ENCODE data around the gene SGIP1.

SGIP1 gene

DNA sequence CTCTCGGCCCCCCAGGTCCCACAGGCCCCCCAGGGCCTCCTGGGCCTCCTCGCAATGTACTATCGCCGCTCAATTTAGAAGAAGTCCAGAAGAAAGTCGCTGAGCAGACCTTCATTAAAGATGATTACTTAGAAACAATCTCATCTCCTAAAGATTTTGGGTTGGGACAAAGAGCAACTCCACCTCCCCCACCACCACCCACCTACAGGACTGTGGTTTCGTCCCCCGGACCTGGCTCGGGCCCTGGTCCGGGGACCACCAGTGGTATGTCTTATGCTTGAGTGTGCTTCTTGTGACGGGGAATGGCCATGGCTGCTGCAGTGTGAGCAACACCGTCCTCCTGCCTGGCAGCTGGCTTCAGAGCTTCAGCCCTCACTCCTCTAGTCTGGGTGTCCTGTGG is 148.2 kb downstream of the SGIP1 start:
- no peaks in the 10 kb centered on the region for H3K36me3 Mint-ChIP-seq (ENCODE audit: low read depth)
- no peak overlapping the region for H3K4me3 Mint-ChIP-seq
- H3K9me3 Mint-ChIP-seq, result no peaks in the 10 kb centered on the region
- H3K27ac Mint-ChIP-seq, result no peak overlapping the region
- H3K27me3 Mint-ChIP-seq (ENCODE audit: low read depth), result peaks cover 12% of the 10 kb centered on the region
- no peaks in the 10 kb centered on the region for H3K4me1 Mint-ChIP-seq (ENCODE audit: low read depth)

DNA sequence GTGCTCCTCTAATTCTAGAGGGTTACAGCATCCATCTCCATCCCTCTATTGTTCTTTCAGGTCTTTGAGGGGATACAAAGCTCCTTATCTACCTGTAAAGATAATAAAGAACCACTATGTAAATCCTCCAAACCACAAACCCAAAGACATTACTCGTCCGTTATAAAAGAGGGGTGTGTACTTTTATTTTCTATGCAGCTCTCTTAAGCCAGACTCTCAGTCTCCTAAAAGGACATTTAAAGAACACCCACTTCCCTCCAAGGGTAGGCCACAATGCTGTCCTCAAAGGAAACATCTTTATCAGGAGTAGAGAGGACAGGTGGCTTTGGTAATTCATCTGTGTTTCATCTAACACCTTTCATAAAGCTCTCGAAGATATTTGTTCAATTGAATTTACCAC is 150.4 kb downstream of the SGIP1 start:
- Mint-ChIP-seq H3K36me3 (ENCODE audit: low read depth) (no peaks in the 10 kb centered on the region), H3K27me3 (ENCODE audit: low read depth) (no peaks in the 10 kb centered on the region), H3K9me3 (no peaks in the 10 kb centered on the region), H3K27ac (no peak overlapping the region), H3K4me1 (ENCODE audit: low read depth) (no peaks in the 10 kb centered on the region), H3K4me3 (no peak overlapping the region)

DNA sequence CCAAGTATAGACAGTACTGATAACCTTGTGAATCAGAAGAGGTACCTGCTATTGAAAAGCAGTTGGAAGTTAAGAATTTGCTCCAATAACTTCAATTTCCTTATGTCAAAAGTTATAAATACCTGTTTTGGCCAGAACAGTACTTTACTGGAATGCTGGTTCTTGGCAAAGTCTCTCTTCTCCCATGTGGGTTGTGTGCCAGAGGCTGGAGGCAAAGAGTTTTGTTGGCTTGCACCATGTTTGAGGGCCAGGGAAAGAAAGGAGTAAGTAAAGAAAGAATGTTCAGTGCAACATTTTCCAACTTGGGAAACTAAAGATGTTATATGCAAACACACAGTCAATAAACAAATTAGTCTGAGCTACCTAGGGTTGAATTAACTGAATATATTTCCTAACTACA is 151.3 kb downstream of the SGIP1 start:
- Mint-ChIP-seq H3K27ac (no peak overlapping the region), H3K27me3 (ENCODE audit: low read depth) (no peaks in the 10 kb centered on the region), H3K4me1 (ENCODE audit: low read depth) (no peaks in the 10 kb centered on the region), H3K9me3 (no peaks in the 10 kb centered on the region), H3K4me3 (no peak overlapping the region), H3K36me3 (ENCODE audit: low read depth) (no peaks in the 10 kb centered on the region)

DNA sequence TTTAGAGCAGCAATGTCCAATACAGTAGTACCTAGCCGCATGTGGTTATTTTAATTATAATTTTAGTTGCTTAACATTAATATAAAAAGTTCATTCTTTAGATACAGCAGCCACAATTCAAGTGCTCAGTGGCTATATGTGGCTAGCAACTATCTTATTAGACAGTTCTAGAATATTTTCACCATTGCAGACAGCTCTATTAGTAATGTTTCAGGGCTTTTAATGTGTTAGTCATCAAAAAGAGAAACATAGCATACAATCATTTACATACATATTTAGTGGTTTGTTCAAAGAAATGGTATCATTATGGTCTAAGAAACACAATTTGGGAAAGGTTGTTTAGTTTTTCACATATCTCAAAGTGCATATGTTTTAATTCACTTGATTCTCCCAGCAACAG is 151.7 kb downstream of the SGIP1 start:
- Mint-ChIP-seq H3K4me3 (no peak overlapping the region), H3K27ac (no peak overlapping the region), H3K36me3 (ENCODE audit: low read depth) (no peaks in the 10 kb centered on the region), H3K27me3 (ENCODE audit: low read depth) (no peaks in the 10 kb centered on the region), H3K9me3 (no peaks in the 10 kb centered on the region), H3K4me1 (ENCODE audit: low read depth) (no peaks in the 10 kb centered on the region)

DNA sequence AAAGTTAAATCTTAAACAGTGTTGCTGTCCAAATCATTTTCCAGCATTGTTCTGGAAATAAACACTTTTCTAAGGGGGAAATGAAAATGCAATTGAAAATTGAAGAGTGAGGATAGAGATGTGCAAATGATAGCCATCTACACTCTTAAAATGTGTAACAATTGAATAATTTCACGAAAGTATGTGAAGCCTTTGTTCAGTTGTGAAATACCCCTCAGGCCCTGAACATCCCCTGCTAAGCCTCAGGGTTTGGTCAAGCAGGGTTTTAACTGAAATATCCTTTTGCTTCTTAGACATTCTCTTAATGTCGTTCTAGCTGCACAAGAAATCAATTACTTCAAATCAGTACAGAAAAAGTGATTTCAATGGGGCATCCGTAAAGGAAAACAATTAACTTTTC is 152.5 kb downstream of the SGIP1 start:
- no peak overlapping the region for H3K27ac Mint-ChIP-seq
- no peaks in the 10 kb centered on the region for H3K9me3 Mint-ChIP-seq
- no peaks in the 10 kb centered on the region for H3K36me3 Mint-ChIP-seq (ENCODE audit: low read depth)
- H3K4me3 Mint-ChIP-seq, result no peak overlapping the region
- peaks cover 5% of the 10 kb centered on the region for H3K27me3 Mint-ChIP-seq (ENCODE audit: low read depth)
- H3K4me1 Mint-ChIP-seq (ENCODE audit: low read depth), result no peaks in the 10 kb centered on the region

DNA sequence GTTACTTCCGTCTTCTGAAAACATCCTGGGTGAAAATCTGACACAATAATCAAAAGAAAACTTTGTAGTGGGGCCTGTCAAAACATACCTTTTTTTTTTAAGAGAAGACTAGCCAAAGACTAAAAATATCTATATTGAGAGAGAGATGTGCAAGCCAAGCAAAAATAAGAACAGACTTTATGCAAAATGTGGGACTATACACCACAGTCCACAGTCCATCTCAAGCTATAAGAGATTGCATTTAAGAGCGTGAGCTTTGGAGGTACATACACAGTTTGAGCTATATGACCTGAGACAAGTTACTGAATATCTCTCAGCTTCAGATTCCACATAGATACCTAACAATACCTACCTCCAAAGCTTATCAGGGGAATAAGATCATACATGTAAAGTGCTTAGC is 153.4 kb downstream of the SGIP1 start:
- Mint-ChIP-seq H3K4me1 (ENCODE audit: low read depth) (peaks cover 1% of the 10 kb centered on the region), H3K9me3 (no peaks in the 10 kb centered on the region), H3K27me3 (ENCODE audit: low read depth) (peaks cover 10% of the 10 kb centered on the region), H3K36me3 (ENCODE audit: low read depth) (no peaks in the 10 kb centered on the region), H3K4me3 (no peak overlapping the region), H3K27ac (no peak overlapping the region)

DNA sequence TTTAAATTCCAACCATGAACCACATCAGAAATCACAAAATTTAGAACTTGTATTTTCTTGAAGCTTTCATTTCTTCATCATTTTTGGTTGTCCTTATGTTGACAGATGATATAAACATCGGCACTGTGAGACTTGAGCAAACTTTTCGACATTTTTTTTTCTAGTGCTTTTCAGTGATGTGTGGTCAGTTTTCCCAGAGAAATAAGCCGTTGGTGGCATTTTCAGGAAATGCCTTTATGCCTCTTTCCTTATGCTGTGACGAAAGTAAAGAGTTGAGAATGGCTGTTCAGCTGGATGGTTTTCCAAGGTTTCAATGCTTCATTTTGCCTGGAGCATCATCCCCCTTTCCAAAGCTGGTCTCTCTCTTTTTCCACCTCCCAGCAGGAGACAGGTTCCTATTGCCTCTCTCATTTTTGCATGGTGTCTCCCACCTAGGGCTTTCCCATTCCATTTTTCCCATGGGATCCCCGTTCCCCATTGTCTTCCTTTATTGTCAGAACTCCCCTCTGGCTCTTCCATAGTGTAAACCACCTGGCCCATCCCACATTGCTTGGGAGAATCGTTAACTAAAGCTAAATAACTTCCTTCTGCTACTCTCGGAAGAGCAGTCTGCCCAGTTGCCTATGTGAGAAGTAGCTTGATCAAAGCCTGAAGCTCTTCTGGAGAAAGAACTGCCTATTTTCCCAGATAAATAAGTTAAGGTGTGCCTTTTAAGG is 156.9 kb downstream of the SGIP1 start:
- H3K4me3 Mint-ChIP-seq, result no peak overlapping the region
- H3K36me3 Mint-ChIP-seq (ENCODE audit: low read depth), result no peaks in the 10 kb centered on the region
- H3K27ac Mint-ChIP-seq, result no peak overlapping the region
- H3K9me3 Mint-ChIP-seq, result no peaks in the 10 kb centered on the region
- H3K27me3 Mint-ChIP-seq (ENCODE audit: low read depth), result peaks cover 14% of the 10 kb centered on the region
- H3K4me1 Mint-ChIP-seq (ENCODE audit: low read depth), result peaks cover 3% of the 10 kb centered on the region

DNA sequence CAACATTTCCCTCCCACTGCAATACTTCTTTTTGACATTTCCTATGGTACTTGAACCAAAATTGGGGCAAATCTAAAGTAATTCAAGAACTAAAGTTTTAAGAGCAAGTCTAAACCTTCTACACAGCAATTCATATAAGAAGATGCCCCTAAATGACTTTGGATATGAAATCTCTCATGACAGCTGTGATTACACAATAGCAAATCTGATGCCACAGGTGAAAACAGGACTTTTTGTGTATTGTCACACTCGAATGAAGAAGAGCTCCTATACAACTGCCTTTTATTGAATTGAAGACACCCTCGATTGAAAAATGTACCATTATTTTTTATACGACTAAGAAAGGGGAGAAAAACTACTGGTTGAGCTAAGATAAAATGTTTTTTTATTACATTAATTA is 158.7 kb downstream of the SGIP1 start:
- no peaks in the 10 kb centered on the region for H3K9me3 Mint-ChIP-seq
- H3K4me3 Mint-ChIP-seq, result no peak overlapping the region
- H3K36me3 Mint-ChIP-seq (ENCODE audit: low read depth), result no peaks in the 10 kb centered on the region
- H3K27me3 Mint-ChIP-seq (ENCODE audit: low read depth), result peaks cover 14% of the 10 kb centered on the region
- no peak overlapping the region for H3K27ac Mint-ChIP-seq
- peaks cover 3% of the 10 kb centered on the region for H3K4me1 Mint-ChIP-seq (ENCODE audit: low read depth)

DNA sequence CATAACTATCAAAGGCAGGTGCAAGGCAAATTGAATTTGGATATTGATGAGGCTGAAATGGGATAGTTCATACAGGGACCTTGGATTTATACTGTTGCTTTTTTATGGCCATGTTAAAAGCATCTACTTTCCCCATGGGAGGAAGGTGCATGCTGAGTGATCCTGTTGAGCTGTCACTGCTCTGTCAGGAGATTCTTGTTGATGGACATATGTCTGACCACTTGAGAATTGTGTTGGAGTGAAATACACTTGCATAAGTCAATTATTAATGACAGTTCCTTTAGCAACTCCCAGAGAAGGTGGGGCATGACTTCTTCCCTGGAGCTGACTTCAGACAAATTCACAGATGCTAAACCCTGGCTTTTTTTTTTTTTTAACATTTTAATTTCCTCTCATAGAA is 159.9 kb downstream of the SGIP1 start:
- peaks cover 3% of the 10 kb centered on the region for H3K4me1 Mint-ChIP-seq (ENCODE audit: low read depth)
- peaks cover 14% of the 10 kb centered on the region for H3K27me3 Mint-ChIP-seq (ENCODE audit: low read depth)

DNA sequence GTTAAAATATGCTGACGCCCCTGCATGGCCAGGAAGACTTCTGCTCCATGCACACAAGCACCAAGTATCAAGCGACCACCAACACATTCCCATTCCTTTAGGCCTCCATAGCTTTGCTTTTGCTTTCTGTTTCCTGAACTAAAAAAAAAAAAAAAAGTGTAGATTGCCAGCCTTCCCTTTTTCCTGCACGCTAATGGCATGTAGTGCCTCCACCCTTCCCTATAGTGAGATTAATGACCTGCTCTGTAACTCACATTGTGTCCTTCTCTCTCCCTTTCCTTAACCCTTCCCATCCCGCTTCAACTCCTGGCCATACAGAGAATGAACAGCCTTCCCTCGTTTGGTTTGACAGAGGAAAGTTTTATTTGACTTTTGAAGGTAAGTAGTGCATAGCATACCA is 161.2 kb downstream of the SGIP1 start:
- H3K4me1 Mint-ChIP-seq (ENCODE audit: low read depth), result peaks cover 3% of the 10 kb centered on the region
- peaks cover 14% of the 10 kb centered on the region for H3K27me3 Mint-ChIP-seq (ENCODE audit: low read depth)
- H3K4me3 Mint-ChIP-seq, result no peak overlapping the region
- no peak overlapping the region for H3K27ac Mint-ChIP-seq
- H3K9me3 Mint-ChIP-seq, result no peaks in the 10 kb centered on the region
- H3K36me3 Mint-ChIP-seq (ENCODE audit: low read depth), result no peaks in the 10 kb centered on the region

More for the DNA sequence above, 159.9 kb downstream of the SGIP1 start:
- Mint-ChIP-seq H3K36me3 (ENCODE audit: low read depth) (no peaks in the 10 kb centered on the region), H3K4me3 (no peak overlapping the region), H3K27ac (no peak overlapping the region), H3K9me3 (no peaks in the 10 kb centered on the region)

DNA sequence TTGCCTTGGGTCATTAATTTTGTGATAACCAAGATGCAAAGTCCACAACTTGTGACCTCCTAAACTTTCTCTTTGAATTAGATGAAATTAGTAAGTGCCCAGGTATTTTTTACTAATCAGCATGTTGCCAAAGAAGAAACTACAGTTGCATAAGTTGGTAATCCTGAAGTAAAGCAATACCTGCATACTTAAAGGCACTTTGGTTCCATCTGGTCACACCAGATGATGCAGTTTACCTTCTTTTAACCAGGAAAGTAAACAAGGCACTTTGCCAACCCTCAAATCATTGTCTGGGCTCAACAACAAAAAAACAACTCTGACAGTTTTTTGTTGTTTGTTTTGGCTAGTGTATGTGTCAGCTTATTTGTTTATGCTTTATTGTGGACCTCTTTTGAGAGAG is 162.8 kb downstream of the SGIP1 start:
- Mint-ChIP-seq H3K9me3 (no peaks in the 10 kb centered on the region), H3K4me3 (no peak overlapping the region), H3K27ac (no peak overlapping the region), H3K36me3 (ENCODE audit: low read depth) (no peaks in the 10 kb centered on the region), H3K4me1 (ENCODE audit: low read depth) (peaks cover 3% of the 10 kb centered on the region), H3K27me3 (ENCODE audit: low read depth) (peaks cover 10% of the 10 kb centered on the region)

DNA sequence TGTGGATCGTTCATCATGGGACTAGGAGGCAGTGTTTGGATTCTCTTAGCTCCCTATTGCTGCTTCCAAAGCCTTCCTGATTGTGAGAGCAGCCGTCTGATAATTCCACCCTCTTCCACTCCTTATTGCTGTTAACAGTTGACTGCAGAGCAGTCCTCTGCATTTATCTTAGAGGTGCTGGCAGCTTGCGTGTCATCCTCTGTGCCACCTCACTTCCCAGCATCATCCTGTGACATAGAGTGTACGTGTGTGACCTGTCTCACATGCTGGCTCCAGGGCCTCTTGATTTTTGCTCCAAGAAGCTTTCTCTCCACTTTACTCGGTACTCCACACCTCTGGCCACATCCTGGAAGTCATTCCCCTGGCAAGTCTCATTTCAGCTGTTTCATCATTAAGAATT is 165.3 kb downstream of the SGIP1 start:
- no peaks in the 10 kb centered on the region for H3K36me3 Mint-ChIP-seq (ENCODE audit: low read depth)
- no peaks in the 10 kb centered on the region for H3K9me3 Mint-ChIP-seq
- H3K4me1 Mint-ChIP-seq (ENCODE audit: low read depth), result peaks cover 2% of the 10 kb centered on the region
- no peak overlapping the region for H3K27ac Mint-ChIP-seq
- no peak overlapping the region for H3K4me3 Mint-ChIP-seq
- H3K27me3 Mint-ChIP-seq (ENCODE audit: low read depth), result peaks cover 3% of the 10 kb centered on the region

DNA sequence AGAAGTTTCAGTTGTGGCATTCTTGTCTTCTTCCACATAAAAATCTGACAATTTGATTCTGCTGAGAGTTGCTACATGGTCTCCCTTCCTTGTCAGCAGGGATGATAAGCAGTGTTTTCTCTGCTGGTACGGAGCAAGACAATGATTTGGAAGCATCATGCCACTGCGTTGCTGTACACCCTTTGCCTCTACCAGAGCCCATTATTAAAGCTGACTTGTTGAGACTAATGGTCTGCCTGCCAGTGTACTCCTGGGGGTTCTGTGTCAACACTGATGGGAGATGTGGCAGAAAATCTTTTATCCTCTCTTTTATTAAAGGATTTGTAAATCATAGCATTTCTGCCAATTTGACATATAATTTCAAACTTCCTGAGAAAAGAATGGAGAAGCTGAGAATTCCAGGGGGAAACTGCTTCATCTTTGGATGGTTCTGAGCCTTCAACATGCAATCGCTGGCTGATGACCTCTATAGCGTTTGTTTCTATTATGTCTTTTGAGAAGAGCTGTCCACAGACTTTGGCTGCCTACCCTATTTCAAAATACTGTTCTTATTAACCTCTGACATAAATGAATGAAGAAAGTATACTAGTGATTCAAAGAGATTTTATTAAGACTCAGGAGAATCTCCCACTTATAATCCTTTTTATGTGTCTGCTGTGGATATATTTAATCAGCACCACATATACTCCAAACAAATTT is 170.4 kb downstream of the SGIP1 start:
- Mint-ChIP-seq H3K36me3 (ENCODE audit: low read depth) (no peaks in the 10 kb centered on the region), H3K27me3 (ENCODE audit: low read depth) (peaks cover 17% of the 10 kb centered on the region)

DNA sequence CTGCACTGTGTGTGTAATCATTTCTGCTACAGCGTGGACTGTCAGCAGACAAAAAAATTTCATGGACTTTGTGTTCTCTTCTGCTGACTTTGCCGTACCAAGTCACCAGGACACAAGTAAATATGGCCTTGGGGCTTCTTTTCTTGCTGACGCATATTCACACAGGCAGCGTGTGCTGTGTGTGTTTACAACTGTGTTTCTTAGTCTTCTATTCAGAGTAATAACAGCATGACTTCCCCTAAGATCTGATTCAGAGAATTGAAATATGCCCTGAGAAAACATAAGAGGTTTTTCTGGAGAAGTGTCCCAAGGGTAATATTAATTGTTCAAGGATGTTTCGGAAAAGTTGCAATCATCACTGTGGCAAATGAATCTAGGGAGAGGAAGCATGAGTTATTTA is 171.2 kb downstream of the SGIP1 start:
- Mint-ChIP-seq H3K9me3 (no peaks in the 10 kb centered on the region), H3K27ac (no peak overlapping the region), H3K36me3 (ENCODE audit: low read depth) (no peaks in the 10 kb centered on the region), H3K4me3 (no peak overlapping the region), H3K4me1 (ENCODE audit: low read depth) (no peaks in the 10 kb centered on the region), H3K27me3 (ENCODE audit: low read depth) (peaks cover 17% of the 10 kb centered on the region)

More for the DNA sequence above, 170.4 kb downstream of the SGIP1 start:
- Mint-ChIP-seq H3K4me3 (no peak overlapping the region), H3K27ac (no peak overlapping the region), H3K9me3 (no peaks in the 10 kb centered on the region), H3K4me1 (ENCODE audit: low read depth) (no peaks in the 10 kb centered on the region)

DNA sequence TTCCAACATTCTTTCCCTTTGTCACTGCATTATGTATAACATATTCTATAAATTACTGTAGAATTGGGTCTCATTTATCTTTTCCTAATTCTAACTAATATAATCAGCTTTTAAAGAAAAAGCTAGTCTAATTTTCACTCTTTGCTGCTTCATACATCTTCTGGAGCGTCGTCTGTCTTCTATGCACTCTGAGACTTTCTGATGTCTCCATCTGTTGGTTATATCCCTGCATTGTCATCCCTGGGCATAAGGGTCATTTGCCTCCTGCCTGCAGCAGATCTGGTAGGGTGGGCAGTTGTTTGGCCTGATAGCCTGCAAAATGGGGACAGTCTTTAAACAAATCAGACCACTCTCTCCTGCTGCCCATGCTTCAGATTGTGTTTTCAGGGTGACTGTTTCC is 177.5 kb downstream of the SGIP1 start:
- Mint-ChIP-seq H3K4me1 (ENCODE audit: low read depth) (no peaks in the 10 kb centered on the region), H3K27ac (no peak overlapping the region), H3K4me3 (no peak overlapping the region), H3K27me3 (ENCODE audit: low read depth) (peaks cover 31% of the 10 kb centered on the region), H3K9me3 (no peaks in the 10 kb centered on the region), H3K36me3 (ENCODE audit: low read depth) (no peaks in the 10 kb centered on the region)
